ENCODE data around the gene DOCK11. TPM values are rescaled to one million over a fixed set of nuclear protein-coding genes. Genes with fewer than 3 reads are reported as not detected.
"Not testable (repeated sequence)": the region's sequence is repeated elsewhere in the genome, so short reads cannot be mapped to it uniquely, and the experiment has no call there.

Gene DOCK11
- total and polyA plus RNA-seq, 2 experiments from 2014 or later = 11.2 to 12.5 TPM

GRCh38 chrX:118730500-118731247 is 235.1 kb downstream of the DOCK11 start:
- no peaks in the 10 kb centered on the region for H3K9me3 ChIP-seq (ENCODE audit: low read depth)
- H3K27ac ChIP-seq = no peak overlapping the region
- peak in 1 of 2 donors; percentile 82 for DNase-seq (ENCODE audit: low read depth in 1 of 2, low spot score in 1 of 2)
- no peaks in the 10 kb centered on the region for H3K36me3 ChIP-seq
- no peak overlapping the region for H3K4me3 ChIP-seq
- H3K4me1 ChIP-seq (ENCODE audit: low read depth) = no peaks in the 10 kb centered on the region
- no peaks in the 10 kb centered on the region for H3K27me3 ChIP-seq
- no peak for TF ChIP-seq CTCF (IDR thresholded peaks at IDR 0.05; ENCODE audit: low read depth, low read length)

- not testable (repeated sequence) for H3K4me1 ChIP-seq (ENCODE audit: low read depth); H3K4me3 ChIP-seq; H3K9me3 ChIP-seq (ENCODE audit: low read depth); H3K27me3 ChIP-seq; H3K36me3 ChIP-seq; DNase-seq (ENCODE audit: low read depth in 1 of 2, low spot score in 1 of 2); H3K27ac ChIP-seq
Measured at GRCh38 chrX:118732551-118732950, 236.9 kb downstream of the DOCK11 start.

DNA sequence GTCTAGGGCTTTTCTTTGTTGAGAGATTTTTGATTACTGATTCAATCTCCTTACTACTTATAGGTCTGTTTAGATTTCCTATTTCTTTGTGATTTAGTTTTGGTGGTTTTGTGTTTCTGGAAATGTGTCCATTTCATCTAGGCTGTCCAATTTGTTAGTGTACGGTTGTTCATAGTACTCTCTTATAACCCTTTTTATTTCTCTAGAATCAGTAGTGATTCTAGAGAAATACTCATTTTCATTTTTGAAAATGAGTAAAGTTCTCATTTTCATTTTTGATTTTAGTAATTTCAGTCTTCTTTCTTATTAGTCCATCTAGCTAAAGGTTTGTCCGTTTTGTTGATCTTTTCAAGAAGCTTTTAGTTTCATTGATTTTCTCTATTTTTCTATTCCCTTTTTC is 239.3 kb downstream of the DOCK11 start:
- TF ChIP-seq CTCF (IDR thresholded peaks at IDR 0.05; ENCODE audit: low read depth, low read length) = no peak
- H3K27ac ChIP-seq = no peak overlapping the region
- no peaks in the 10 kb centered on the region for H3K36me3 ChIP-seq
- H3K4me1 ChIP-seq (ENCODE audit: low read depth) = peaks cover 5% of the 10 kb centered on the region
- H3K9me3 ChIP-seq (ENCODE audit: low read depth) = no peaks in the 10 kb centered on the region
- no peaks in the 10 kb centered on the region for H3K27me3 ChIP-seq
- no peak overlapping the region for H3K4me3 ChIP-seq
- DNase-seq (ENCODE audit: low read depth in 1 of 2, low spot score in 1 of 2) = no peak

Other genes with a start within 250 kb of the DOCK11 start
- gene WDR44, start 149.7 kb upstream of the DOCK11 start, total RNA-seq = 15.2 and 15.9 TPM in 2 replicates
- 11.9 and 18.6 TPM in 2 replicates for gene WDR44, start 149.7 kb upstream of the DOCK11 start, polyA plus RNA-seq
- 17.8 and 19.2 TPM in 2 replicates for gene IL13RA1, start 231.8 kb downstream of the DOCK11 start, total RNA-seq
- gene IL13RA1, start 231.8 kb downstream of the DOCK11 start, polyA plus RNA-seq = 21.5 and 23.6 TPM in 2 replicates

Data from cardiac muscle cell (in vitro differentiated cells and primary cell).